T-cell (primary cell): ENCODE data around the gene WDFY4. TPM values are rescaled to one million over a fixed set of nuclear protein-coding genes. Genes with fewer than 3 reads are reported as not detected.

Experiments
- ATAC-seq, 4 experiments: fragments of 200-7000 bp in 3 of 4; fragments of 150-1000 bp in 1 of 4; cut with Tn5 transposase; replicated peaks in 1 of 4; 1 replicate in 3 of 4; 2 replicates in 1 of 4; pipeline ENCODE4 v1.10.0; 2021; ENCODE audit warnings: moderate library complexity in 3 of 4, mild to moderate bottlenecking in 2 of 4, moderate number of reproducible peaks in 1 of 4
- CTCF ChIA-PET, 2 donors: fragments of 300-600 bp; sonication (Branson Sonifier 250); formaldehyde crosslinking; loops; one replicate each; lab custom pipeline; 2022; ENCODE audit warnings: antibody characterized with exemption in 2 of 2; lab: Charles Lee
- POLR2A ChIA-PET, 2 donors: fragments of 300-600 bp; sonication (Branson Sonifier 250); formaldehyde crosslinking; loops; one replicate each; lab custom pipeline; 2022; ENCODE audit warnings: antibody characterized with exemption in 2 of 2; lab: Charles Lee
- DNase-seq, 35 experiments: peaks; one replicate each; pipeline versions ENCODE4 v3.0.0 to v3.0.0-alpha.2; 2013 to 2023
- H3K27ac ChIP-seq: one replicate; pipeline ENCODE4 v1.5.1; 2013; ENCODE audit warnings: low read length
- H3K27me3 ChIP-seq, 2 experiments: replicated peaks in 1 of 2; 1 replicate in 1 of 2; 2 replicates in 1 of 2; pipeline versions ENCODE4 v1.6.1 to v1.7.0; 2013; ENCODE audit warnings: low read length in 1 of 2, mixed read lengths in 1 of 2; ENCODE audit not compliant: control insufficient read depth in 2 of 2, insufficient read depth in 2 of 2; ENCODE audit errors: extremely low read depth in 1 of 2
- H3K36me3 ChIP-seq, 2 donors: 1 replicate in 1 of 2; 2 replicates in 1 of 2; pipeline versions ENCODE4 v1.6.1 to v1.7.0; 2013; ENCODE audit warnings: low read length in 1 of 2; ENCODE audit not compliant: control insufficient read depth in 2 of 2, insufficient read depth in 1 of 2; ENCODE audit errors: extremely low read depth in 1 of 2
- H3K4me1 ChIP-seq, 2 experiments: 1 replicate in 1 of 2; 2 replicates in 1 of 2; pipeline versions ENCODE4 v1.6.1 to v1.7.0; 2013; ENCODE audit warnings: low read length in 2 of 2, mixed read lengths in 1 of 2; ENCODE audit not compliant: insufficient read depth in 2 of 2, control insufficient read depth in 1 of 2; ENCODE audit errors: extremely low read depth in 1 of 2
- H3K4me3 ChIP-seq, 2 donors: 1 replicate in 1 of 2; 2 replicates in 1 of 2; pipeline versions ENCODE4 v1.5.1 to v1.7.0; 2013; ENCODE audit warnings: mild to moderate bottlenecking in 2 of 2, low read length in 1 of 2, moderate library complexity in 1 of 2; ENCODE audit not compliant: control insufficient read depth in 1 of 2; ENCODE audit errors: extremely low read depth in 1 of 2
- H3K9me3 ChIP-seq: 2 replicates; pipeline ENCODE4 v1.7.0; 2013
- H3K27ac Mint-ChIP-seq, 2 donors: one replicate each; pipeline ENCODE4 v1.8.0; 2020 to 2021; ENCODE audit warnings: mild to moderate bottlenecking in 2 of 2, mixed read lengths in 2 of 2
- H3K27me3 Mint-ChIP-seq, 2 donors: one replicate each; pipeline ENCODE4 v1.8.0; 2021 to 2022; ENCODE audit warnings: mixed read lengths in 2 of 2
- H3K36me3 Mint-ChIP-seq: one replicate; pipeline ENCODE4 v1.8.0; 2021; ENCODE audit warnings: mixed read lengths
- H3K4me1 Mint-ChIP-seq, 3 donors: one replicate each; pipeline ENCODE4 v1.8.0; 2020 to 2022; ENCODE audit warnings: mixed read lengths in 3 of 3, mild to moderate bottlenecking in 1 of 3
- H3K4me3 Mint-ChIP-seq, 3 donors: one replicate each; pipeline ENCODE4 v1.8.0; 2020 to 2022; ENCODE audit warnings: mild to moderate bottlenecking in 3 of 3, mixed read lengths in 3 of 3, moderate library complexity in 3 of 3
- H3K9me3 Mint-ChIP-seq, 3 donors: one replicate each; pipeline ENCODE4 v1.8.0; 2020 to 2022; ENCODE audit warnings: mixed read lengths in 3 of 3
- WGBS: methylation state at CpG from one replicate; pipeline ENCODE4 v1.1.5; 2013; ENCODE audit warnings: missing lambda C conversion rate; ENCODE audit not compliant: insufficient coverage; 5-methylcytosine and 5-hydroxymethylcytosine counted together
- total RNA-seq, 35 experiments: library from RNA in 6 of 35; stranded (reverse) in 6 of 35; fragments of 120-200 nt in 1 of 35; gene quantifications; one replicate each; pipeline versions ENCODE4 v1.2.1 to v1.2.4 and lab custom pipeline; 2013 to 2026

Gene WDFY4
- total RNA-seq, 5 donors from 2014 or later (not counting 1 experiment from before 2014, with no cell fraction given) = 2.6 to 15.5 (median 4.2) TPM

DNA sequence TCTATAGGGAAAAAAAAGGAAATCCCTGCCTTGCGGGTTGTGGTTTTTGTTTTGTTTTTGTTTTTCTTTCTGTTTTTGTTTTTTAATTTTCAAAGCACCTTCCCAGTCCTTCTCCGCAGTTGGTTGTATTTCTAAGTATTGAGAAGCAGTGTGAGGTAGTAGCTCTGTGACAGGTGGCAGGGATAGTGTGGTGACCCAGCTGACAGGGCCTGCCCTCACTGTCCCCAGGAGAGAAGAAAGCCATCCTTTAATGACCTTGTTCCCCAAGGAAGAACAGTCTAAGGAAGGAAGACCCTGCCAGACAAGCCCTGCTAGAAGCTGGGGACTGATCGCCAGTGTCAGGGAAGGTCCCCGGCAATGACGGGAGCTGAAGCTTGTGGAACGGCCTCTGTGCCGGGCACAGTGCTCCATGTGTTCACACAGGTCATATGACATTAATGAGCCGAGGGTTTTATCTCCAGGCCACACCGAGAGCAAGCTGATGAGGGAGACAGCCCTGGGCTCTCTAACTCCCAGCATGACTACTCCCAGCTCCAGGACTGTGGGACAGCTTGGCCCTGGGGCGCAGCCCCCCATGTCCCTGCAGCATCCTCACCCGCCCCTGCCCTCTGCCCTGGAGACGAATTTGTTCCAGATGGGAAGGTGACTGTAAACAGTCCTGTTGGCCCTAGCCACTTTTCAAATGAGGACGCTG lies 324.0 kb downstream of the WDFY4 start:
- DNase-seq = no peak
- Mint-ChIP-seq H3K27me3 (peaks cover 0 to 6% of the 10 kb centered on the region in 2 donors), H3K4me3 (no peak overlapping the region), H3K4me1 (no peaks in the 10 kb centered on the region), H3K36me3 (no peaks in the 10 kb centered on the region), H3K9me3 (no peaks in the 10 kb centered on the region), H3K27ac (no peak overlapping the region)
- H3K27me3 ChIP-seq = peaks cover 0 to 8% of the 10 kb centered on the region in 2 experiments
- H3K36me3 ChIP-seq = no peaks in the 10 kb centered on the region
- H3K4me3 ChIP-seq = no peak overlapping the region
- WGBS = 88% methylated on average over 8 of the region's 13 CpGs
- H3K9me3 ChIP-seq = no peaks in the 10 kb centered on the region
- no peak for ATAC-seq
- no peak overlapping the region for H3K27ac ChIP-seq
- ChIA-PET POLR2A (no interaction called here), CTCF (interaction anchor here in 1 of 2 donors (0.6 kb wide), 1 partner anchor 20 kb away, joined by 4 read pairs; no protein-coding TSS in a partner anchor)
- no peaks in the 10 kb centered on the region for H3K4me1 ChIP-seq

- no peak for DNase-seq
- Histone ChIP-seq H3K9me3 (no peaks in the 10 kb centered on the region), H3K36me3 (no peaks in the 10 kb centered on the region), H3K27ac (no peak overlapping the region), H3K4me3 (no peak overlapping the region), H3K27me3 (peaks cover 0 to 9% of the 10 kb centered on the region in 2 experiments), H3K4me1 (no peaks in the 10 kb centered on the region)
- no peaks in the 10 kb centered on the region for H3K36me3 Mint-ChIP-seq
- peaks cover 0 to 6% of the 10 kb centered on the region in 2 donors for H3K27me3 Mint-ChIP-seq
- no peak overlapping the region for H3K4me3 Mint-ChIP-seq
- H3K27ac Mint-ChIP-seq = no peak overlapping the region
- no peak for ATAC-seq
- 76% methylated on average over 6 of the region's 8 CpGs for WGBS
- no peaks in the 10 kb centered on the region for H3K4me1 Mint-ChIP-seq
- ChIA-PET CTCF (no interaction called here), POLR2A (no interaction called here)
- H3K9me3 Mint-ChIP-seq = no peaks in the 10 kb centered on the region
Observed at GRCh38 chr10:49009199-49009979, 324.7 kb downstream of the WDFY4 start.

- DNase-seq (no peak), ATAC-seq (no peak)
- POLR2A ChIA-PET = no interaction called here
- 89% methylated on average over 1 of the region's 4 CpGs for WGBS
- H3K9me3 ChIP-seq = no peaks in the 10 kb centered on the region
- CTCF ChIA-PET = interaction anchor here (0.6 to 0.9 kb wide), 2 partner anchors 32 to 42 kb away, joined by 3 read pairs; no protein-coding TSS in a partner anchor
- Mint-ChIP-seq H3K27ac (no peak overlapping the region), H3K4me3 (no peak overlapping the region), H3K27me3 (peaks cover 3 to 6% of the 10 kb centered on the region in 2 donors), H3K4me1 (no peaks in the 10 kb centered on the region), H3K36me3 (no peaks in the 10 kb centered on the region), H3K9me3 (no peaks in the 10 kb centered on the region)
- H3K4me3 ChIP-seq = no peak overlapping the region
- H3K27me3 ChIP-seq = peaks cover 0 to 14% of the 10 kb centered on the region in 2 experiments
- no peak overlapping the region for H3K27ac ChIP-seq
- no peaks in the 10 kb centered on the region for H3K4me1 ChIP-seq
- no peaks in the 10 kb centered on the region for H3K36me3 ChIP-seq
Observed at GRCh38 chr10:49010295-49010694, 325.6 kb downstream of the WDFY4 start.

GRCh38 chr10:49010865-49011264 lies 326.2 kb downstream of the WDFY4 start:
- 46% methylated on average over 4 of the region's 4 CpGs for WGBS
- DNase-seq = no peak
- peaks cover 3 to 6% of the 10 kb centered on the region in 2 donors for H3K27me3 Mint-ChIP-seq
- Histone ChIP-seq H3K4me3 (no peak overlapping the region), H3K9me3 (no peaks in the 10 kb centered on the region), H3K27ac (no peak overlapping the region), H3K27me3 (peaks cover 0 to 20% of the 10 kb centered on the region in 2 experiments), H3K36me3 (no peaks in the 10 kb centered on the region), H3K4me1 (no peaks in the 10 kb centered on the region)
- no peak overlapping the region for H3K27ac Mint-ChIP-seq
- ATAC-seq = no peak
- CTCF ChIA-PET = interaction anchor here in 1 of 2 donors (0.9 kb wide), 1 partner anchor 32 kb away, joined by 3 read pairs; no protein-coding TSS in a partner anchor
- H3K4me3 Mint-ChIP-seq = no peak overlapping the region
- H3K9me3 Mint-ChIP-seq = no peaks in the 10 kb centered on the region
- no peaks in the 10 kb centered on the region for H3K4me1 Mint-ChIP-seq
- POLR2A ChIA-PET = no interaction called here
- no peaks in the 10 kb centered on the region for H3K36me3 Mint-ChIP-seq

DNA sequence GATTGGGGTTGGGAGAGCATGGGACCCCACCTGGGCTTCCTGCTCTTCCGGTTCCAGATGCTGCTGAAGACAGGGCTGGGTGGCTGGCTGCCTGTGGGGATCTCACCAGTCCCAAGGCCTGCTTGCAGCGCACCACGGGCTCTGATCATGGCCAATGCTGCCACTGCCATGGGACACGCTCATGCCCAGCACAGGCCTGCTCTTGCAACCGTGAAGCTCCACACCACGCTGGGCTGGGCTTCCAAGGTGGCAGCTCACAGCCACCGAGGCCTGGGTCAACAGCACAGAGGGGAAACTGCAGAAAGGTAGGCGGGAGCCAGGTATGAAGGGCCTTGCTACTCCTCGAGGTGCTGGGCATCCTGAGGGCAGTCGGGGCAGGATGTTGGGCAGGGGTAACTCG lies 327.1 kb downstream of the WDFY4 start:
- H3K36me3 ChIP-seq = no peaks in the 10 kb centered on the region
- Mint-ChIP-seq H3K36me3 (no peaks in the 10 kb centered on the region), H3K27ac (no peak overlapping the region), H3K4me1 (no peaks in the 10 kb centered on the region), H3K9me3 (no peaks in the 10 kb centered on the region), H3K27me3 (peaks cover 3 to 9% of the 10 kb centered on the region in 2 donors), H3K4me3 (no peak overlapping the region)
- no peak overlapping the region for H3K4me3 ChIP-seq
- no peak for ATAC-seq
- H3K27ac ChIP-seq = no peak overlapping the region
- peaks cover 0 to 27% of the 10 kb centered on the region in 2 experiments for H3K27me3 ChIP-seq
- CTCF ChIA-PET = no interaction called here
- no peak for DNase-seq
- POLR2A ChIA-PET = no interaction called here
- no peaks in the 10 kb centered on the region for H3K4me1 ChIP-seq
- 79% methylated on average over 11 of the region's 11 CpGs for WGBS
- no peaks in the 10 kb centered on the region for H3K9me3 ChIP-seq

GRCh38 chr10:49012603-49013002 lies 327.9 kb downstream of the WDFY4 start:
- Mint-ChIP-seq H3K4me3 (no peak overlapping the region), H3K9me3 (no peaks in the 10 kb centered on the region), H3K27me3 (peaks cover 6 to 12% of the 10 kb centered on the region in 2 donors), H3K27ac (no peak overlapping the region), H3K4me1 (no peaks in the 10 kb centered on the region), H3K36me3 (no peaks in the 10 kb centered on the region)
- POLR2A ChIA-PET = no interaction called here
- no peaks in the 10 kb centered on the region for H3K4me1 ChIP-seq
- no peak overlapping the region for H3K27ac ChIP-seq
- WGBS = 57% methylated on average over 4 of the region's 4 CpGs
- H3K4me3 ChIP-seq = no peak overlapping the region
- H3K36me3 ChIP-seq = no peaks in the 10 kb centered on the region
- CTCF ChIA-PET = no interaction called here
- no peaks in the 10 kb centered on the region for H3K9me3 ChIP-seq
- ATAC-seq = no peak
- DNase-seq = no peak
- H3K27me3 ChIP-seq = peaks cover 0 to 28% of the 10 kb centered on the region in 2 experiments
